Effector memory CD4-positive, alpha-beta T cell (primary cell): Measurements from ENCODE around the gene WNT8B.
A peak's percentile ranks its signal among the peaks of the same experiment; 100 is the strongest.

ENCODE experiments used
- DNase-seq, 3 donors: peaks; one replicate each; pipeline ENCODE4 v3.0.0-alpha.2; 2020
- H3K27ac ChIP-seq: 2 replicates; pipeline ENCODE4 v1.7.0; 2013; ENCODE audit warnings: mild to moderate bottlenecking, low read length, moderate library complexity; ENCODE audit not compliant: insufficient read depth, poor library complexity, severe bottlenecking
- H3K27me3 ChIP-seq: replicated peaks from 2 replicates; pipeline ENCODE4 v1.7.0; 2013; ENCODE audit warnings: mild to moderate bottlenecking, low read length; ENCODE audit not compliant: insufficient read depth, control insufficient read depth, poor library complexity, severe bottlenecking
- H3K36me3 ChIP-seq: 2 replicates; pipeline ENCODE4 v1.7.0; 2013; ENCODE audit warnings: mild to moderate bottlenecking, low read length, moderate library complexity; ENCODE audit not compliant: control insufficient read depth, insufficient read depth
- H3K4me1 ChIP-seq: 2 replicates; pipeline ENCODE4 v1.7.0; 2013; ENCODE audit warnings: low read length, mild to moderate bottlenecking; ENCODE audit not compliant: control insufficient read depth, insufficient read depth, poor library complexity, severe bottlenecking
- H3K4me3 ChIP-seq: 2 replicates; pipeline ENCODE4 v1.7.0; 2013; ENCODE audit warnings: low read length, low read depth, mild to moderate bottlenecking; ENCODE audit not compliant: insufficient read depth, poor library complexity, severe bottlenecking
- H3K9me3 ChIP-seq: 2 replicates; pipeline ENCODE4 v1.7.0; 2013; ENCODE audit warnings: mild to moderate bottlenecking, low read length, moderate library complexity; ENCODE audit not compliant: control insufficient read depth

The WNT8B gene

GRCh38 chr10:100482181-100482833 lies 19.5 kb downstream of the WNT8B start:
- Histone ChIP-seq H3K9me3 (no peaks in the 10 kb centered on the region), H3K4me1 (peaks cover 10% of the 10 kb centered on the region), H3K27ac (no peak overlapping the region), H3K4me3 (peak overlapping the region; percentile 73), H3K27me3 (no peaks in the 10 kb centered on the region), H3K36me3 (peaks cover 6% of the 10 kb centered on the region)
- peak; percentile 26 to 47 (median 38) for DNase-seq

- Histone ChIP-seq H3K4me1 (peaks cover 10% of the 10 kb centered on the region), H3K36me3 (peaks cover 10% of the 10 kb centered on the region), H3K27me3 (no peaks in the 10 kb centered on the region), H3K4me3 (peak overlapping the region; percentile 73), H3K27ac (no peak overlapping the region), H3K9me3 (no peaks in the 10 kb centered on the region)
- DNase-seq = no peak
Observed at GRCh38 chr10:100482834-100483185, 20.0 kb downstream of the WNT8B start.

- no peaks in the 10 kb centered on the region for H3K9me3 ChIP-seq
- no peak overlapping the region for H3K27ac ChIP-seq
- H3K27me3 ChIP-seq = no peaks in the 10 kb centered on the region
- peaks cover 20% of the 10 kb centered on the region for H3K36me3 ChIP-seq
- H3K4me3 ChIP-seq = no peak overlapping the region
- DNase-seq = no peak
- H3K4me1 ChIP-seq = peaks cover 10% of the 10 kb centered on the region
Observed at GRCh38 chr10:100483876-100484666, 21.3 kb downstream of the WNT8B start.

GRCh38 chr10:100485366-100485765 lies 22.6 kb downstream of the WNT8B start:
- Histone ChIP-seq H3K27ac (no peak overlapping the region), H3K27me3 (no peaks in the 10 kb centered on the region), H3K4me1 (peaks cover 10% of the 10 kb centered on the region), H3K9me3 (no peaks in the 10 kb centered on the region), H3K4me3 (no peak overlapping the region), H3K36me3 (peaks cover 31% of the 10 kb centered on the region)
- no peak for DNase-seq

GRCh38 chr10:100485801-100486495 lies 23.1 kb downstream of the WNT8B start:
- Histone ChIP-seq H3K27me3 (no peaks in the 10 kb centered on the region), H3K27ac (no peak overlapping the region), H3K9me3 (no peaks in the 10 kb centered on the region), H3K4me1 (peaks cover 10% of the 10 kb centered on the region), H3K36me3 (peaks cover 35% of the 10 kb centered on the region), H3K4me3 (no peak overlapping the region)
- no peak for DNase-seq

GRCh38 chr10:100487529-100487928 lies 24.7 kb downstream of the WNT8B start:
- no peak overlapping the region for H3K4me3 ChIP-seq
- H3K4me1 ChIP-seq = peaks cover 5% of the 10 kb centered on the region
- peaks cover 35% of the 10 kb centered on the region for H3K36me3 ChIP-seq
- H3K27ac ChIP-seq = no peak overlapping the region
- no peak for DNase-seq
- H3K9me3 ChIP-seq = no peaks in the 10 kb centered on the region
- no peaks in the 10 kb centered on the region for H3K27me3 ChIP-seq

GRCh38 chr10:100489396-100489795 lies 26.6 kb downstream of the WNT8B start:
- H3K9me3 ChIP-seq = no peaks in the 10 kb centered on the region
- no peak for DNase-seq
- no peak overlapping the region for H3K27ac ChIP-seq
- no peaks in the 10 kb centered on the region for H3K4me1 ChIP-seq
- H3K27me3 ChIP-seq = no peaks in the 10 kb centered on the region
- no peak overlapping the region for H3K4me3 ChIP-seq
- H3K36me3 ChIP-seq = peaks cover 42% of the 10 kb centered on the region

- Histone ChIP-seq H3K27me3 (no peaks in the 10 kb centered on the region), H3K4me3 (no peak overlapping the region), H3K27ac (no peak overlapping the region), H3K4me1 (no peaks in the 10 kb centered on the region), H3K36me3 (peaks cover 47% of the 10 kb centered on the region), H3K9me3 (no peaks in the 10 kb centered on the region)
- DNase-seq = no peak
Observed at GRCh38 chr10:100490531-100490930, 27.7 kb downstream of the WNT8B start.

GRCh38 chr10:100496567-100496966 lies 33.8 kb downstream of the WNT8B start:
- no peaks in the 10 kb centered on the region for H3K27me3 ChIP-seq
- H3K27ac ChIP-seq = no peak overlapping the region
- no peak overlapping the region for H3K4me3 ChIP-seq
- no peaks in the 10 kb centered on the region for H3K4me1 ChIP-seq
- no peak for DNase-seq
- peaks cover 62% of the 10 kb centered on the region for H3K36me3 ChIP-seq
- H3K9me3 ChIP-seq = no peaks in the 10 kb centered on the region

- DNase-seq = no peak
- Histone ChIP-seq H3K9me3 (no peaks in the 10 kb centered on the region), H3K4me1 (no peaks in the 10 kb centered on the region), H3K4me3 (no peak overlapping the region), H3K27me3 (no peaks in the 10 kb centered on the region), H3K36me3 (peaks cover 71% of the 10 kb centered on the region), H3K27ac (no peak overlapping the region)
Observed at GRCh38 chr10:100498059-100498458, 35.2 kb downstream of the WNT8B start.
